Bone marrow (tissue), 2 donors: ENCODE results near the gene RRN3.
"Not testable (repeated sequence)": the region's sequence is repeated elsewhere in the genome, so short reads cannot be mapped to it uniquely, and the experiment has no call there.

Experiments used
- DNase-seq, 2 donors: peaks; one replicate each; lab custom pipeline; 2025; lab: John Stamatoyannopoulos, UW

RRN3 gene

DNA sequence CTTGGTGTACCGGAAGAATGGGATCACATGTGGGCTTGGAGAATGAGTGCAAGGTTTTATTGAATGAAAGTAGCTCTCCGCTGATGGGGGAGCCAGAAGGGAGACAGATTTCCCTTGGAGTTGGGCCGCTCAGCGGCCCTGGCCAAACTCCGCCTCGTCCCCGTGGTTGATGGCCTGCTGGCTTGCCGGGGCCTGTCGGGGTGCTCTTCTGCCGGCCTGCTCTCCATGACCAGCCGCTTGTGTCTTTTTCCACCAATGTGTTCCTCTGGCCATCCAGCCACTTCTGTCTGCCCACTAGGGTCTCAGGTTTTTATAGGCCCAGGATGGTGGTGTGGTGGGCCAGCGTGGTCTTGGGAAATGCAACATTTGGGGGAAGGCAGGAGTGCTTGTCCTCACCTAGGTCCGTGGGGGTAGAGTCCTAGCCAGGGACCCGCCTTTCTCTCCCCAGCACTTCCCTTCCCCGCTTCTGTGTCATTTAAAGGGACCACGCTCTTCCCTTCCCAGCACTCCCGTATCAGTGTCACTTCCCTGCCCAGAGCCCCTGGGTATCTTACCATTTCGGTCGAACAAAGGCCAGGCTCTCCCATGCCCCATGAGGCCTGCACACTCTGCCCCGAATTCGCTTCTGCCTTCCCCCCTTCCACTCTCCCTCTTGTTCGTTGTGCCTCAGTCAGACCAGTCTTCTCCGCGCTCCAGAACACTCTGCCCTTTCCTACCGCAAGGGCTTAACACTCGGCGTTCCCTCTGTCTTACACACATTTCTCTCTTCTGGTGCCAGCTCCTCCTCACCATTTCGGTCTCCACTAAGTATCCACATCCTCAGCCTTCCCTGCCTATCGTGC lies 66.3 kb downstream of the RRN3 start:
- not testable (repeated sequence) for DNase-seq

DNA sequence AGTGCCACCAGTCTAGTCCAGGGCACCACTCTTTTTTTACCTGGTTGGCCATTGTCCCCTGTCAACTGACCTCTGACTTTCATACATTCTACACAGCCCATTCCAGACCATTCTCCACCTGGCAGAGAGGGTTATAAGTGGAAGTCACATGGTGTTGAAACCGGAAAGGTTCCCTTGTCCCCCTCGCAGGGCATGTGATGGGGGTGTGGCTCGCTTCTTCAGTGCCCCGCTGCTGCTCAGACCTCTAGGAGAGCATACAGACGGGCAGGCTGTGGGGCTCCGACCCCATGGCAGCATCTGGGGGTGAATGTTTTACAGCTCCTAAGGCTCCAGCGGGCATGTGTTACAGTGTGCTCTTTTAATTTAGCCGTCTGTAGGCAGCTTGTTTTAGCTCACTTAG lies 67.0 kb downstream of the RRN3 start:
- not testable (repeated sequence) for DNase-seq

DNA sequence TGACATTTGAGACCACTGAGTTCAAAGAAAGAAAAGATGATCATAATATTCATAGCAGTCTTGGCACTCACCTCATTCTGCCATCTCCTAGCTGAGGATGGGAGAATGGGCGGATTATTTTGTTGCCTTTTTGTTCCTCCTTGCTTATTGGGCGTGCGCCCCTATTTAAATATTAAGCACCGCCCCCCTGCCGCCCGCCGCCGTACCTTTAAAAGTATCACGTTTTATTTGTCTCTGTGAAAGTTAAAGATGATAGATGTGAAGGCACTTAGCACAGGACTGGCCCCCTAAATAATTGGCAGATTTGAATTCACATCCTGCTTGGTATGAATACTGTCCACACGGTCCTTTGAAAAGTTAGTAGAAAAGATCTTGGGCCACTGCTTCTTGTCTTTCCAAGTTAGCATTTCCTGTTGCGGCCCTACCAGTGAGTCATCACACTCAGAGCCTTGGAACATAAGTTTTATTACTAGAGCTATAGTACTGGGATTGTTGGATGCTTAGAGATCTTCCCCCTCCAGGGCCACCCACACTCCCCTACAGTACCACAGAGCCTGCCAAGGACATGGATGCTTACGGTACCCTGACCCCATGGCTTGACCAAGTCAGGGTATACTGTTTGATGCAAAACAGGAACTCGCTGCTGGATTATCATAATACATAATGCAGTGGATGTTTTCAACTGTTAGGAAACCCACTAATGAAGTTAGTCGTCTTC lies 68.7 kb downstream of the RRN3 start:
- DNase-seq = not testable (repeated sequence)

DNA sequence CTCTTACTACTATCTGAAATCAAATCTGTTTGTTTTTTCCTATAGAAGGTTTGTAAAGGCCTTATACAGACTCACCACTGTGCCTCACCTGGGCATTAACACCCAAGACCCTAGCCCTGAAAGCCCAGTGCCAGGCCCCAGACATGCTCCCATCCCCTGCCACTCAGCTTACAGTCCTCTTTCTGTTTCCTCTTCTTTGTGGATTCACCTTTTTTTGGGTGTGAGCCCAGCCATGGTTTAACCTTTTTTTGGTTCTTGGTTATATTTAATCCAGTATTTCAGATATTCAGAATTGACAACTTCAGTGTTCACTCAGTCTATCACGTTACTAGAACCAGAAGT lies 69.2 kb downstream of the RRN3 start:
- DNase-seq = not testable (repeated sequence)

DNA sequence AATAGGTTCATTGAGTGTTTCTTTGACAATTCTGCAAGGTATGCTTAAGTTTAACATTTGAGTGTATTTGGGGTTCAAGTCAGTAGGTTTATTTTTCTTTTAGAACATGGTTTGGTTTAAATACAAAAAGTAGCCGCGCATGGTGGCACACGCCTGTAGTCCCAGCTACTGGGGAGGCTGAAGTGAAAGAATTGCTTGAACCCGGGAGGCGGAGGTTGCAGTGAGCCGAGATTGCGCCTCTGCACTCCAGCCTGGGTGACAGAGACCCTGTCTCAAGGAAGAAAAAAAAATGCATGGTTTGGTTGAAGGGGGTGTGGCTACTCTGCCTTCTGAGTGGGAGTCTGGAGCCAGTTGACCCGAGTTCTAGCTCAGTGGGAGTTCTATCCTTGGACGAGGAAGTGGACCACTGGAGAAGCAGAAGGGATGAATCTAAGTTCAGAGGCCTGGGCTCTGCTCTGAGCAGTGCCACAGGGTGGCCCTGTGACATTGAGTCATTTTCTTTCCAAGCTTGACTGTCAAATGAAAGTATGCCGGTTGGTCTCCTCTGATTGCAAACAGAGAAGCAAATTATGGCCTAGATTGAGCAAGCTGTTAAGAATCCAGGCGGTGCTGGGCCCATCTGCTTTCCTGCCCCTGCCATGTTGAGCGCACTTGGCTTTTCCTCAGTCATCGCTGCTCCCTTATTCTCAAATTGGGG lies 70.5 kb downstream of the RRN3 start:
- DNase-seq = not testable (repeated sequence)

DNA sequence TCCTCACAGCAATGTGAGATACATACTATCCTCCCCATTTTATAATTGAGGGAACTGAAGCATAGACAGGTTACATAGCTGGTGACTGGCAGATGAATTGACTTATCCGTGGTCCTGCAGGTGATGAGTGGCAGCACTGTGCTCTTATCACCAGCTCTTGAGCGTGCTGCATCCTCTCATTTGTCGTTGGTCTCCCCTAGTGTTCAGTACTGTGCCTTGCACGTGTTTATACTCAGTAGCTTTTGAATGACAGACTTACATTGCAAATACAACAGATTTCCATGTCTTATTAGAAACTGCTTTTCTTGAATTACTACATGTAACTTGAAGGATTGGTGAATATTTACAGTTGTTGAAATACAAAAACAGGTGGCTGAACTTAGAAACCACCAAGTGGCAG lies 71.9 kb downstream of the RRN3 start:
- peak in 1 of 2 donors; percentile 64 for DNase-seq

DNA sequence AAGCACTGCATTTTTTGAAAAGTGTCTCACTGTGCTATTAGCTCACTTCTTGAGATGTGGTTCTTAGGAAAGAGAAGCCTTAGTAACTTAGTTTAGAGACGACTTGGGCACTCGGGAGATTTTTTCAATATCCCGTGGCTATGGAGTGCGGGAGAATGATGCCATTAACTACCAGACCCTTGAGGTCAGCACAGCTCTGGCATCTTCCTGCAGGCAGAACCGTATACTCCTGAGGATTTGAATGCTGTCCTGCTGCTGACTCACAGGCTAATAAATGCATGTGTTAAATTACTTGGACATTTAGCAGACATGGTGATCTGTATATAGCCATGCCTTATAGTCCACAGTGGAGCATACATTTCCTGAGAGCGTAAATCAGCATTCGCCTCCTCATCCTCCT lies 72.6 kb downstream of the RRN3 start:
- not testable (repeated sequence) for DNase-seq

DNA sequence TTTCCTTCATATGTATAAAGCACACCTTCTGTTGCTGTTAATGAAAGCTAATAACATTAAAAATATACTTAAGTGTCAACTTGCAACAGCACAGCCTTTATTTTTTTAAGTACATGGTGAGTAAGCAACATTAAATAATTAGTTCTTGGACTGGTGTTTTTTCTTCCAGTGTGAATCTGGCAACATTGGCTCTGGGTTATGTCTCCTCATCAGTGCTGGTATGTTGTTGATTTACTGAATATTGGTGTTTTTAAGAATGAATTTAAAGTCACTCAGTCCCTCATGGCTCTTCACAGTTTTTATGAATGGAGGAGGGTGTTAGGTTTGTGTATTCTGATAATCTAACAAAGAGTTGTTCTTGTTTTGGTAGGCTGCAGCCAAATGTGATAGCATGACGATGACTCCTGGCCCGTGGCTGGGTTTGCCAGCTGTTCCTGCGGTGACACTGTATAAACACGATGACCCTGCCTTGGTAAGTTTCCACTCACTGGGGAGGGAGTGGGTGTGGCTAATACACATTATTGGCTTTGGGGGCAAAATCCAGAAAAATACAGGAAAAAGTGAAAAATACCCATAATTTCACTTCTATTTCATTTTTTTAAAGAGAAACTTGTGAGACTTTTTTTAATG lies 77.0 kb downstream of the RRN3 start:
- DNase-seq = not testable (repeated sequence)

DNA sequence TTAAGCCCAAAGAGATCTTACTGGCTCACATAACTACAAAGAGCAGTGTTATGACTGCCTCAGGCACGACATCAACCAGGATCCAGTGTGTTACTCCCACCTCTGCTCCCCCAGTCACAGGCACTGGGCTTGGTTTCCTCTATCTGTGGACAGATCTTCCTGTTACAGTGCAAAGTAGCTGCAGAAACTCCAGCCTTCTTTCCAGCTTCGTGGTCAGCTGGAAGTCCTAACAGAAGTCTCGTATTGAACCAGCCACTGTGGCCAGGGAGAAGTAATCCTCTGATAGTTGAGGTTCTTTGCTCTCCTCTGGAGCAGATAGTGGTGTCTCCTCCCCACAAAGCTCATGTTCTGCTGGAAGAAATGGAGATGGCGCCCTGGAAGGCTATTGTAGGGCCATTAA lies 77.7 kb downstream of the RRN3 start:
- not testable (repeated sequence) for DNase-seq

DNA sequence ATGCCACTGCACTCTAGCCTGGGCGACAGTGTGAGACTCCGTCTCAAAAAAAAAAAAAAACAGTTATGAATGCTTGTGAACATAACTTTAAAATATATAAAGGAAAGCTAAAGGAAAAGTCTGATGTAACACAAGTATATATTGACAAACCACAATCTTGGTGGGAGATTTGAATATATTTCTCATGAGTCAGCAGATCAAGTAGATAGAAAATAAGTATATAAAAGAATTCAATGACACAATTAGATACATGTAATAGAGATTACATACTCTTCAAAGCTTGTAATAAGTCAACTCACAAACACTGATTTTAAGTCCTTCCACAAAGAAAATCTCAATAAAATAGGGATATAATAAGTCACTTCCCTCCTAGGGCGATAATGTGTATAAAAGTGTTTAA lies 78.4 kb downstream of the RRN3 start:
- not testable (repeated sequence) for DNase-seq

DNA sequence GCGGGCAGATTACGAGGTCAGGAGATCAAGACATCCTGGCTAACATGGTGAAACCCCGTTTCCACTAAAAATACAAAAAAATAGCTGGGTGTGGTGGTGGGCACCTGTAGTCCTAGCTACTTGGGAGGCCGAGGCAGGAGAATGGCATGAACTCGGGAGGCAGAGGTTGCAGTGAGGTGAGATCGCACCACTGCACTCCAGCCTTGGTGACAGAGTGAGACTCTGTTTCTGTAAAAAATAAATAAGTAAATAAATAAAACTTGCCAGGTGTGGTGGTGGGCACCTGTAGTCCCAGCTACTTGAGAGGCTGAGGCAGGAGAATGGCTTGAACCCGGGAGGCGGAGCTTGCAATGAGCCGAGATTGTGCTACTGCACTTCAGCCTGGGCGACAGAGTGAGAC lies 81.1 kb downstream of the RRN3 start:
- not testable (repeated sequence) for DNase-seq
